Heart left ventricle (tissue), 16 donors: ENCODE data around the gene EFCAB10. TPM values are rescaled to one million over a fixed set of nuclear protein-coding genes. Genes with fewer than 3 reads are reported as not detected.

Experiments
- ATAC-seq, 4 donors: fragments of 200-7000 bp; cut with Tn5 transposase; one replicate each; pipeline ENCODE4 v1.9.1; 2020 to 2022; ENCODE audit warnings: moderate library complexity in 4 of 4, mild to moderate bottlenecking in 3 of 4, moderate number of reproducible peaks in 1 of 4
- DNase-seq, 5 donors: peaks; one replicate each; pipeline ENCODE4 v3.0.0-alpha.2; 2020
- H3K27ac ChIP-seq, 12 donors: fragments of 200-600 bp; sonication (generic) in 4 of 12; one replicate each; pipeline versions ENCODE4 v1.5.0 to v1.8.0; 2016 to 2022; ENCODE audit warnings: mild to moderate bottlenecking in 2 of 12
- H3K27me3 ChIP-seq, 9 donors: fragments of 200-600 bp; sonication (generic) in 2 of 9; one replicate each; pipeline versions ENCODE4 v1.5.1 to v1.8.0; 2016 to 2022; ENCODE audit warnings: mild to moderate bottlenecking in 3 of 9
- H3K36me3 ChIP-seq, 9 donors: fragments of 200-600 bp; sonication (generic) in 2 of 9; one replicate each; pipeline versions ENCODE4 v1.5.0 to v1.8.0; 2018 to 2022; ENCODE audit warnings: mild to moderate bottlenecking in 2 of 9
- H3K4me1 ChIP-seq, 12 donors: fragments of 200-600 bp; sonication (generic) in 4 of 12; one replicate each; pipeline versions ENCODE4 v1.5.0 to v1.8.0; 2016 to 2022; ENCODE audit warnings: mild to moderate bottlenecking in 3 of 12
- H3K4me3 ChIP-seq, 12 donors: fragments of 200-600 bp; sonication (generic) in 4 of 12; one replicate each; pipeline versions ENCODE4 v1.5.0 to v1.8.0; 2017 to 2022; ENCODE audit warnings: mild to moderate bottlenecking in 9 of 12, moderate library complexity in 4 of 12
- H3K9me3 ChIP-seq, 12 donors: fragments of 200-600 bp; sonication (generic) in 4 of 12; one replicate each; pipeline versions ENCODE4 v1.5.0 to v1.8.0; 2016 to 2022; ENCODE audit warnings: mild to moderate bottlenecking in 1 of 12
- POLR2A ChIP-seq, 2 donors: fragments of 450-650 bp; IDR thresholded peaks; one replicate each; pipeline ENCODE4 v1.6.1; 2017; ENCODE audit warnings: antibody characterized with exemption in 2 of 2, mild to moderate bottlenecking in 2 of 2, moderate library complexity in 2 of 2
- WGBS, 4 donors: extraction: QIAGEN DNeasy Blood & Tissue Kit in 2 of 4; methylation state at CpG; one replicate each; pipeline versions ENCODE4 v1.1.5 to v1.1.7; 2013 to 2018; 5-methylcytosine and 5-hydroxymethylcytosine counted together
- intact Hi-C, 10 donors: fragments of 100-400 bp; cut with DNase I; formaldehyde crosslinking; loops; one replicate each; pipeline versions ENCODE4 v1.11.1 to v1.14.2; 2022
- polyA plus RNA-seq, 2 donors: library from polyadenylated mRNA; stranded (reverse); fragments of 200-250 nt; gene quantifications; one replicate each; pipeline ENCODE4 v1.2.3, GENCODE V29; 2013
- total RNA-seq, 9 donors: library from RNA; depleted of rRNA in 2 of 9; stranded (reverse); fragments of >200 nt in 2 of 9; fragmentation: NEBNext Ultra II Directional in 3 of 9; extraction: Animal tissue kit (Norgen Biotek cat#: 25700) in 3 of 9; gene quantifications; one replicate each; pipeline versions ENCODE4 v1.1.0 to v1.2.4, GENCODE V29; 2016 to 2023
- TF ChIP-seq, protein P1 (sequence below), 12 donors: fragments of 200-600 bp; sonication (generic) in 4 of 12; IDR thresholded peaks; one replicate each; pipeline versions ENCODE4 v1.5.0 to v1.8.0; 2018 to 2022; ENCODE audit warnings: antibody characterized with exemption in 12 of 12, mild to moderate bottlenecking in 5 of 12
- donor health status: ischemic (EF 13 %, LVEDD 7.1; RV severe dilation, severe dysfunction).
- donor health status: healthy with polysubstance abuse.
- donor health status: DM: no; HTN: yes; CAD: no.
- donor health status: DM: no; HTN: no; CAD: no.
- donor health status: ischemic (EF 25% LVEDD 6.9; RV normal size, moderate dysfunction).
- donor health status: ischemic (EF 25% LVEDD 5.7; RV mildly dilated, moderate dysfunction).
- donor health status: healthy.
- donor health status: DM: yes; HTN: yes; CAD: no.
- donor health status: ischemic (EF 35%, LVEDD 5.7; RV mildly dilated, moderate dysfunction).
- donor health status: nonischemic (EF 11% LVEDD 7.7; RV severe dilation, severe dysfunction).
- donor health status: DM: yes; HTN: yes; CAD: no.
- donor health status: PGD.
- donor health status: ischemic (EF 29% LVEDD 5.4; RV normal size, mild dysfunction).
- donor health status: nonischemic (EF 23%, LVEDD 6.1; RV moderate dilation, normal function).

EFCAB10 gene
- total and polyA plus RNA-seq, 11 donors = not detected

DNA sequence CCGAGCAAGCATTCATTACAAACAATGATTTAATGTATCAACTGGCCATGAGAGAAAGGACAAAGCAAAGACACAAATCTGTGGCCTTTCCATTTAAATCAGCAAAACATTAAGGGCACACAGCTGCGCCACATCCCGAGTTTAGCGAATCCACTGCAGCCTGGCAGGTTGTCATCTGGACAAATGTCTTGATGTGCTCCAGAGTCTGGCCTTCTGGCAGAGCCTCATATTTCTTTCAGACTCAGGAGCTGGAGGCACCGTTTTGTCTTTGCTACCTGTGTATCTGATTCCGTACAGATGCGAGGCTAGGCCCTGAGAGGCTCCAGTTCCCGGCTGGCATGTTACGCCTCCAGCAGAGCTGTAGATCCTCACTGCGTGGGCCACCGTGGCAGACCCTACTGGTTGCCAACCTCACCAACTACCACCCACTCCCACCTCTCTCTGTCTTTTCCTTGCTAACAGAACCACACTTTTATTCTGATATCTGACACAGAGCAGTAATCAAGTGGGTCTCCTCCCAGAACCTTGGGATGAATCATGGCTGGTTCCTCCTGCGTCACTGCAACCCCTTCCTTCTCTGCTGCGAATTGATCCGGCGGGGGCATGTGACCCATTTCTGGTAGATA lies 40.9 kb upstream of the EFCAB10 start:
- intact Hi-C loops = no loop called here
- DNase-seq = no peak
- no peaks in the 10 kb centered on the region for H3K27me3 ChIP-seq
- H3K36me3 ChIP-seq = peaks cover 0 to 81% (median 35%) of the 10 kb centered on the region in 9 donors
- peaks cover 0 to 16% (median 7%) of the 10 kb centered on the region in 12 donors for H3K4me1 ChIP-seq
- H3K27ac ChIP-seq = peak overlapping the region in 1 of 12 donors; percentile 58
- WGBS, 4 donors = 89 to 94% (median 92%) methylated on average over 15 of the region's 15 CpGs
- H3K4me3 ChIP-seq = no peak overlapping the region
- TF ChIP-seq, protein P1, sequence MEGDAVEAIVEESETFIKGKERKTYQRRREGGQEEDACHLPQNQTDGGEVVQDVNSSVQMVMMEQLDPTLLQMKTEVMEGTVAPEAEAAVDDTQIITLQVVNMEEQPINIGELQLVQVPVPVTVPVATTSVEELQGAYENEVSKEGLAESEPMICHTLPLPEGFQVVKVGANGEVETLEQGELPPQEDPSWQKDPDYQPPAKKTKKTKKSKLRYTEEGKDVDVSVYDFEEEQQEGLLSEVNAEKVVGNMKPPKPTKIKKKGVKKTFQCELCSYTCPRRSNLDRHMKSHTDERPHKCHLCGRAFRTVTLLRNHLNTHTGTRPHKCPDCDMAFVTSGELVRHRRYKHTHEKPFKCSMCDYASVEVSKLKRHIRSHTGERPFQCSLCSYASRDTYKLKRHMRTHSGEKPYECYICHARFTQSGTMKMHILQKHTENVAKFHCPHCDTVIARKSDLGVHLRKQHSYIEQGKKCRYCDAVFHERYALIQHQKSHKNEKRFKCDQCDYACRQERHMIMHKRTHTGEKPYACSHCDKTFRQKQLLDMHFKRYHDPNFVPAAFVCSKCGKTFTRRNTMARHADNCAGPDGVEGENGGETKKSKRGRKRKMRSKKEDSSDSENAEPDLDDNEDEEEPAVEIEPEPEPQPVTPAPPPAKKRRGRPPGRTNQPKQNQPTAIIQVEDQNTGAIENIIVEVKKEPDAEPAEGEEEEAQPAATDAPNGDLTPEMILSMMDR (IDR thresholded peaks at IDR 0.05) = no peak
- TF ChIP-seq POLR2A (IDR thresholded peaks at IDR 0.05) = no peak
- no peak for ATAC-seq
- H3K9me3 ChIP-seq = peaks cover 0 to 12% (median 2%) of the 10 kb centered on the region in 12 donors

DNA sequence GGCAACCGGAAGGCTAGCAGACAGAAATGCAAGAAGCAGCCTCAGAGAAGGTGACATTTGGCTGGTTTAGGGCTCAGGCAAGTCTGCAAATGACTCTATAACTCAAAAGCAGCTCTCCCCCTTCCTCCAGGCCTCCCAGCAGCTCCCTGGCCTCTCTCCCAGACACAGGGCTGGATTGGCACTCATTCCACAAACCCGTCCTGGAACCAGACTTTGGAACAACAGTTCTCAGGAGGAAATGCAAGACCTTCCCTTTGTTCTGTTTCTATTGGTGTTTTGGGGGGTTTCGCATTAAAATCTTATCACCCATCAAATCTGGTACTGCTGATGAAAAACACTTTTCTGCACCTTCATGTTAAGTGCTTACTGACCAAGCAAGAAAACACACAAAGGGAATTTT lies 40.3 kb upstream of the EFCAB10 start:
- DNase-seq = peak in 4 of 5 donors; percentile 46 to 68 (median 58)

DNA sequence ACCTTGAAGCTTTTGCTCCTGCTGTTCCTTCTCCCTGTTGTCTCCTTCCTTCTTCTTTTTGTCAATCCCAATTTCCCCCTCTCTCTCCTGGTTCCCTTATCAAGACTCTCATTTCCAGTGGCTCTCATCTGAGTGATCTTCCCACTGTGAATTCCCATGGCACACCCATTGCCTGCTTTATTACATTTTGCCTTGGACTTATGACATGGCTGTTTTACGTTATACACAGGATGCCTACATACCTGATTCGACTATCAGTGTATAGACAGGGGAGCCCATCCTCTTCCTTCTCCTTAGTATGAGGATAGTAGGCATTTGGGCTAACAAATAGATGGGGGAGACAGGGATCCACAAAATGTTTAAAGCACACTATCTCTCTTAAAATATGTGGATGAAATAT lies 39.9 kb upstream of the EFCAB10 start:
- DNase-seq (no peak), ATAC-seq (no peak)
- Histone ChIP-seq H3K27me3 (no peaks in the 10 kb centered on the region), H3K9me3 (peaks cover 0 to 6% (median under 1%) of the 10 kb centered on the region in 12 donors), H3K36me3 (peaks cover 0 to 79% (median 30%) of the 10 kb centered on the region in 9 donors), H3K4me3 (no peak overlapping the region), H3K27ac (peak overlapping the region in 1 of 12 donors; percentile 18), H3K4me1 (peaks cover 0 to 16% (median 8%) of the 10 kb centered on the region in 12 donors)
- intact Hi-C loops = no loop called here
- TF ChIP-seq, protein P1 (IDR thresholded peaks at IDR 0.05) = no peak
- no peak for TF ChIP-seq POLR2A (IDR thresholded peaks at IDR 0.05)
- 39 to 44% (median 42%) methylated on average over 2 of the region's 2 CpGs for WGBS, 4 donors

More for the DNA sequence above, 40.3 kb upstream of the EFCAB10 start:
- Histone ChIP-seq H3K27me3 (no peaks in the 10 kb centered on the region), H3K27ac (peak overlapping the region in 1 of 12 donors; percentile 58), H3K4me1 (peaks cover 0 to 16% (median 8%) of the 10 kb centered on the region in 12 donors), H3K9me3 (peaks cover 0 to 11% (median 2%) of the 10 kb centered on the region in 12 donors), H3K4me3 (no peak overlapping the region), H3K36me3 (peaks cover 0 to 79% (median 33%) of the 10 kb centered on the region in 9 donors)
- no peak for TF ChIP-seq POLR2A (IDR thresholded peaks at IDR 0.05)
- TF ChIP-seq, protein P1 (IDR thresholded peaks at IDR 0.05) = no peak
- 52 to 66% (median 55%) methylated on average over 3 of the region's 3 CpGs for WGBS, 4 donors
- peak; percentile 74 to 90 (median 88) for ATAC-seq
- intact Hi-C loops = no loop called here

DNA sequence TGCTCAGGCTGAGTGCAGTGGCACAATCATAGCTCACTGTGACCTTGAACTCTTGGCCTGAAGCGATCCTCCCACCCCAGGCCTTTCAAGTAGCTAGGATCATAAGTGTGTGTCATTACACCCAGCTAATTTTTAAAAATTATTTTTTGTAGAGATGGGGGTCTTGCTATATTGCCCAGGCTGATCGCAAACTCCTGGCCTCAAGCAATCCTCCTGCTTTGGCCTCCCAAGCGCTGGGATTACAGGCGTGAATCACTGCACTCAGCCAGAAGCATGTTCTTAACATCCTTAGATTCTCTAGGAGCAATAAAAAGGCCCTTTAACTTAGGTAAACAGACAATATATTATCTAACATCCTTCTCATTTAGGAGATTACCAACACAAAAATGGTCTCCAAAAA lies 38.3 kb upstream of the EFCAB10 start:
- Histone ChIP-seq H3K9me3 (no peaks in the 10 kb centered on the region), H3K27me3 (no peaks in the 10 kb centered on the region), H3K4me1 (peaks cover 0 to 16% (median 8%) of the 10 kb centered on the region in 12 donors), H3K36me3 (peaks cover 0 to 85% (median 35%) of the 10 kb centered on the region in 9 donors), H3K27ac (no peak overlapping the region), H3K4me3 (no peak overlapping the region)
- ATAC-seq (no peak), DNase-seq (no peak)
- TF ChIP-seq, protein P1 (IDR thresholded peaks at IDR 0.05) = no peak
- no peak for TF ChIP-seq POLR2A (IDR thresholded peaks at IDR 0.05)
- 97 to 100% (median 99%) methylated on average over 4 of the region's 4 CpGs for WGBS, 4 donors
- intact Hi-C loops = no loop called here
